GM18502 (cell line): Measurements from ENCODE around the gene BEAN1.
"Not testable (repeated sequence)": the region's sequence is repeated elsewhere in the genome, so short reads cannot be mapped to it uniquely, and the experiment has no call there.

Experiments
- ATAC-seq: cut with Tn5 transposase; IDR thresholded peaks from one replicate; pipeline ENCODE4 v1.9.1; 2021; ENCODE audit warnings: mild to moderate bottlenecking; ENCODE audit not compliant: unreplicated experiment, poor library complexity

BEAN1 gene

DNA sequence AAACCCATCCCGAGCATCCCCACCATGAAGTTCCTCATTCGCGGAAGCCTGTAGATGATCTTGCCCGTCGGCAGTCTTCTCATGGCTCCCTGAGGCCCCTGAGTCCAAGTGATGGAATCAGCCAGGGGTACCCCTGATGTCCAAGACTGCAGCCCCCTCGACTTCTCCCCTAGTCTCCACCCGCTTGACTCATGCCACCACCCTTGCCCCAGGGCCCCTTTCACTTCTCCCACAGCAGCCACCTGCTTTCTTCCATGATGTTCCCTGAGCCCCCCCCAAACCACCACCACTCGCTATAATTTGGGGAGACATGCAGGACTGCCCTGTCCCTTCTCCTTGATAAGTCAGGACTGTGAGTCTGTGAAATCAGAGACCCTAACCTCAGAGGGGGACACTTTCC lies 11.4 kb downstream of the BEAN1 start:
- no peak for ATAC-seq

DNA sequence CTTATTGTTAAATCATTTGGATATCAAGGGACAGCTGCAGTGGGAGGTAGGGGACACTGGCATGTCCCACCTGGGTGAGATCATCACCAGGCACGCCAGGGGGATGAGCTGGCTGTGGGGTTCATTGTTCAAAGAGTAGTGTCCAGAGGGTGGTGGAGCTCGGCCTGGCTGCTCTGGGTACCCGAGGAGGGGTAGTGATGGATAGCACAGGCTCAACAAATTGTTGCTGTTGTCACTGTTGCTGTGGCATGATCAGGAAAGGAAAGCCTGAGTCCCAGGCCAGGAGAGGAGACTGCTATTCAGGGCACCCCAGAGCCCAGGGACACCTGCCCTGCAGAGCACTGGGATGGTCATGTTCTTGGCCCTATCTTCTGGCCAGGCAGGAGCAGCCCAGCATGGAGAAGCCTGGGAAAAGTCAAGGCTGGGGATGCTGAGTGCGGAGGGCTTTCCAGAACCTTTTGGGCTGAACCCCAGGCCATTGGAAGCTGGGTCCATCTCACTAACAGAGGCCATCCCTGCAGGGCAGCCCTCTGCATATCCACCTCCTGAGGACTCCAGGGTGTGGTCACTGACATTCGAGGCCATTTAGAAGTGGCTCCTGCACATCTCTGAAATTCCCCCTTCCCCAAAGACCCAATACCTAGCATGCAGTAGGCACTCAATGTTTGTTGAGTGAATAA lies 12.1 kb downstream of the BEAN1 start:
- no peak for ATAC-seq

DNA sequence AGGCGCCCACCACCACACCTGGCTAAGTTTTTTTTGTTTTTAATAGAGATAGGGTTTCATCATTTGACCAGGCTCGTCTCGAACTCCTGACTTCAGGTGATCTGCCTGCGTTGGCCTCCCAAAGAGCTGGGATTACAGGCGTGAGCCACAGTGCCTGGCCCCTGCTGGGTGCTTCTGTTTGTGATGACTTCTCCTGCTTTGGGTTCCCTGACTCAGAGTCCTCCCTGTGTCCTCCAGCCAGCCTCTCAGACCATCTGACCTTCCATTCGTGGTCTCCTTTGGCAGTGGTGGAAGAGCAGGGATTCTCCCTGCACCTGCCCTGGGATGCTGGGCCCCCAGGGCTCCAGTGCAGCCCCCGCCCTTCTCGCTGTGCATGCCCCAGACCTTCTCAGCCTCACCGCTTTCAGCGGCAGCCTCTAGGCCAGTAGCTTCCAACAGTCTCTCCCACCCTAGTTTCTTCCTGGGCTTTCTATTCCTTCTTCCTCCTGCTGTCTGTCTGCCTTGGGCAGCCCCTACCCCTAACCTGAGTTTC lies 13.2 kb downstream of the BEAN1 start:
- ATAC-seq: no peak

DNA sequence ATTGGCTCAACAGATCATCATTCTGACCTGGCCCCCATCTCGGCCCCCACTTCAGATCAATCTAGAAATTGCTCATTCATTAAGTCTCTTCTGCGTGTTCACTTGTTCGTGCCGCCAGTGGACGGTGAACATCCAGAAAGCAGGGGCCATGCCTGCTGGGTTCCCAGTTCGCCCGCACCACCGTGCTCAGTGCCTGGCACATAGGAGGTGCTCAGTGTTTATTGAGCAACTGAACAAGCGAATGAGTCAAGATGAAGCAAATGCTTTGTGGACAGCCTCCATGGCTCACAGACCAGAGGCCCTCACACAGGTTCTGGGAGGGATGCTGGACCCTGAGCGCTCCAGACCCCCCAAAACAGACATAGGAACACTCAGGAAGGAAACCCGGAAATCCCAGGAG lies 13.9 kb downstream of the BEAN1 start:
- no peak for ATAC-seq

DNA sequence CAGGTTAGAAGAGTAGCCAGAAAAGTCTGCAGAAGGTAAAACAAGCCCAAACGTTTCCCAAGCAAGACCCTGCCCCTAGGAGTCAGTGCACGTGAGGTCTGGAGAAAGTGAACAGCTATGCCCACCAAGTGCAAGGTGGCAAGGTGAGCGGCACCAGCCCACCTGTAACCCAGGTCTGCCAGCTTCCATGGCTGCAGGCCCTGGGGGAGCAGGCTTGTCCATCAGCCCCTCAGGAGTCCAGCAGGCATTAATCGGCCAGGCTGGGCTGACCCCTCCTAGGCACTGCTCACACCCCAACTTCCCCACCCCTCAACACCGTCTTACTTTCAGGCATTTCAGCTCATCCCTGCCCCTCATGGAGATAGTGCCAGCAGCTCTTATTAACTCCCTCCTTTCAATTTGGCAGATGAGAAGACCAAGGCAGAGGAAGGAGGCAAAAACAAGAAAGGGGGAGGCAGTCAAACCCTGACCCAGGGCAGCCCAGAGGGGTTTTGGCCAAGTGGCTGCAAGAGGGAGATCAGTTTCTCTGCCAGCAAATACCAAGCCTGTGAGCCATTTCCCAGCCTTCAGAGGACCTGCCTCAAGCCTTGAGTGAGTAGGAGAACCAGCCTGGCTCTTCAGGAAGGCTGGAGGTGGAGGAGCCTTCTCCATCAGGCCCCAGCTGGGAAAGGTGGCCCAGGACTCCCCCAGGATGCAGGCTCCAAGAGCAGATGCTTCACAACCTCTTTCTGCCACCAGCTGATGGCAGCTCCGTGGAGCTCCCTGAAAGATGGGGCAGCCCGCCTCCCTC lies 14.7 kb downstream of the BEAN1 start:
- no peak for ATAC-seq

DNA sequence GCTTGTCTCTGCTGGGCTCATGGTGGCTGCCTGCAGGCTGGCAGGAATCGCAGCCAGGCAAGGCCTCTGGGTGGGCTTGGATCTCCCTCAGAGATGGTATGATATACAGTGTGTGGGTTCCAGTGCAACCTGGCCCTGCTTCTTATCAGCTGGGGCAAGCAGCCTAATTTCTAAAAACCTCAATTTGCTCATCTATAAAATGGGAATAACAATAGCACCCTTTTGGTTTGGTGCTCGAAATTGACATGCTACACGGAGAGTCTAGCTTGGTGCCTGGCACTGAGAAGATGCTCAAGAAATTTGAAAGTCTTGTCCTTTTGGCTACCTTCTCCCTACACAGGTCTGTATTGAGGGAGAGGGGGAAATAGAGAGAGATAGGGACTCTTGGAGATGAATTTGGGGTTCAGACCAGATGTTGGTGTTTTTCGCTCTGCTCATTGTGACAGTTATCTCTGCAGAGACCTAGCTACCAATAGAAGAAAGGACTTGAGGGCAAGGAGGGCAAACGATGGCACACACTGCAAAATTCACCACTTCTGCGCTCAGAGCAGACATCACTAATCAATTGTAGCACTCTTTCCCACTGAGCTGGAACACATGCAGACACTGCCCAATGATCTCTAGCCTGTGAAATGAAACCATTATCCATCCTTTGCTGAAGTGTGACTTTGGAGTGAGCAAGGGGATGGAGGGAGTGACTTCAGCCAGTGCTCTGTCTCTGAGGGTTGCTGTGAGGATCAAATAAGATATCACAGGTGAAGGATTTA lies 15.6 kb downstream of the BEAN1 start:
- no peak for ATAC-seq

DNA sequence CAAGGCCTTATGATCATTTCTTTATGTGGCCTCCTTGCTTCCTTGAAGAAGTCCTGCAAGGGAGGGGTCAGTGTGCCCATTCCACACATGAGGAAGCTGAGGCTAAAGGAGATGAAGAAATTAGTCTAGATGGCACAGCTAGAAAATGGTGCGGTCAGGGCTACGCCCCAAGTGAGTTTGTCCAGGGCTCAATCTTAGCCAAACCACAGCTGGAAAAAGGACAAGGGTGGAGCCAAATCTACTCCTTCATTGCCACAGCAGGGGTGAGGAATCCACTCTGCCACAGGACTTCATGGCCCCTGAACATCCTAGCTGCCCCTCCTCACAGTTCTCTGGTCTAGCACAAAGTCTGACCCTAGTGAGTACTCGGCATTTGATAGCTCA lies 16.2 kb downstream of the BEAN1 start:
- ATAC-seq: no peak

DNA sequence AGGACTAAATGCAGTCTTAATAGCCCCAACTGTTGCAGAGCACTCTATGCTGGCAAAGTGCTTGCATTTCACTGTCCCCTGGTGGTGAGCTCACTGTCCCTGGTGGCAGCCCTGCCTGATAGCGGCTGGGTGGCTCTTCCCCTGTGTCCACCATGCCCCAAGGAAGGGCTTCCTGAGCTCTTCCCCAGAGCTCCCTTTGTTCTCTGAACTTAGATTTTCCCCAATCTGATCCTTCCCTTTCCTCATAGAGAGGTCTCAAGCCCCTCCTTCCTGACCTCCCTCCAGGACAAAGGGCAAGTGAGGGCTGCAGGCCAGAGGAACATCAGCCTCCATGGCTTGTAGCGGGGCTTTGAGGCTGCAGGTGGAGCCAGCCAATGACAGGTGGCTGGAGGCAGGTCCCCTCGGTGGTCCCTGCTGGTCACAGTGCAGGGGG lies 17.0 kb downstream of the BEAN1 start:
- no peak for ATAC-seq

DNA sequence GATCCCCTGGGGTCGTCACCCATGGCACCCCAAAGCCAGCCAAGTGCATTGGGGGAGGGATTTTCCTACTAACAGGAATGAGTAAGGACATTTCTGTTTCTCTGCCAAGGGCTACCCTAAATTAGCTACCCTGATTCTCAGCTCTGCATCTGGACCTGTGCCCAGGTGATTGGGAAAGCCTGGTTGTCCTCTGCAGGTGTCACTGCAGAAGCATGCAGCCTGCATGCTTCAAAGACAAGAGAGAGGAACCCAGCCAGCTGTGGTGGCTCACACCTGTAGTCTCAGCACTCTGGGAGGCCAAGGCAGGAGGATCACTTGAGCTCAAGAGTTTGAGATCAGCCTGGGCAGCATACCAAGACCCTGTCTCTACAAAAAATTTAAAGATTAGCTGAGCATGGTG lies 19.6 kb downstream of the BEAN1 start:
- ATAC-seq: no peak

DNA sequence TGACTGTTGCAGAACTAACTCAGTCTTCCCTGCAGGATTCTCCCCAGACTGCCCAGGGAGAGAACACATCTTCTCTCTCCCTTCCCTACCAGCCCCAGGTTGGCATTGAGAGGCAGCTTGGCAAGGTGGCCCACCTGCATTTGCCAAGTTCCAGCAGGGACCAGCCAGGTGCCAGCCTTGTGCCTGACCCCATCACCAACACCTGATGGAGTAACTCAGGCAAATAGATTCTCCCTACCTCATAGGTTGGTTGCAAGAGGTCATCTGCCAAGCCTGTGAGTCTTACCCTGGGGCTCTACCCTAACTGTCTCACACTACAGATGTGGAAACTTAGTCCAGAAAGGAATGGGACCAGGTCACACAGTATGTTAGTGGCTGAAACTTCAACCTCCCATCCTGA lies 20.4 kb downstream of the BEAN1 start:
- no peak for ATAC-seq

DNA sequence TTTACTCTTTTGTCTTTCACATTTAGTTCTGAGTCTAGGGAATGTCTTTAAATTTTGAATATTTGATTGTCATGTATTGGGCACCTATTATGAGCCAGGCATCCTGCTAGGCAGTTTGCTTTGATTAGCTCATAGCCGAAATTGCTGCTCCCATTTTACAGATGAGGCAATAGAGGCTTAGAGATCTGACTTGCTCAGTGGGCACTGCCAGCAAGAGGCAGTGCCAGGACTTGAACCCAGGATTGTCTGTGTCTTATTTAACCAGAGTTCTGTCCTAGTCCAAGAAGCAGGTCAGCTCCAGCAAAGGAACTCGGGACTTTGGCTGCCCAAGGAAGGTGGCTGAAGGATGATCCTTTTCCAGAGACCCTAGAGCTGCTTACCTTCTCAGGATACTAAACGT lies 24.5 kb downstream of the BEAN1 start:
- ATAC-seq: no peak

DNA sequence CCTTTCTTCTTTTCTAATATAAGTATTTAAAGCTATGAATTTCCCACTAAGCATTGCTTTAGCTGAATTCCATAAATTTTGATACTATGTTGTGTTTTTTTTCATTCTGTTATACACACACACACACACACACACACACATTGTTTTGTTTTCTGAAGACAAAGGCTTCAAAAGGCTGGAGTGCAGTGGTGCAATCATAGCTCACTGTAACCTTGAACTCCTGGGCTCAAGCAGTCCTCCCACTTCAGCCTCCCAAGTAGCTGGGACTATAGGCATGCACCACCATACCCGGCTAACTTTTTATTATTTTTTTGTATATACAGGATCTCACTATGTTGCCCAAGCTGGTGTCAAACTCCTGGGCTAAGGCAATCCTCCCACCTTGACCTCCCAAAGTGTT lies 26.1 kb downstream of the BEAN1 start:
- ATAC-seq: not testable (repeated sequence)

DNA sequence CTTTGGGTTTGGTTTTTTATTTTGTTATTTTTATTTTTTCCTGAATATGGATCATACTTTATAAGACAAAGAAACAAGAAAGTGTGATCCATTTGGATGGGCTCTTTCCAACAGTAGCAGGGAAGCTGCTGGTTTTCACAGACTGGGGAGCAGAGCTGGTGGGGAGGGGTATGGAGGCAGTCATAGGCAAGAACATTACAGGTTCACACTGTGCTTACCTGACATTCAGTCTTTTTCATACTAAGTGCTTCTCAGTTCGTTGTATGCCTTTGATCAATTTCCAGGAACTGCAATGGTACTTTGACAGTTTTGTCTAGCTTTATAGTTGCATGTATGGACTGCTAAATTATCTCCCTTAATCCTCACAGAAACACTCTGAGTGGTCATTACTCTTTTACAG lies 27.7 kb downstream of the BEAN1 start:
- ATAC-seq: no peak

DNA sequence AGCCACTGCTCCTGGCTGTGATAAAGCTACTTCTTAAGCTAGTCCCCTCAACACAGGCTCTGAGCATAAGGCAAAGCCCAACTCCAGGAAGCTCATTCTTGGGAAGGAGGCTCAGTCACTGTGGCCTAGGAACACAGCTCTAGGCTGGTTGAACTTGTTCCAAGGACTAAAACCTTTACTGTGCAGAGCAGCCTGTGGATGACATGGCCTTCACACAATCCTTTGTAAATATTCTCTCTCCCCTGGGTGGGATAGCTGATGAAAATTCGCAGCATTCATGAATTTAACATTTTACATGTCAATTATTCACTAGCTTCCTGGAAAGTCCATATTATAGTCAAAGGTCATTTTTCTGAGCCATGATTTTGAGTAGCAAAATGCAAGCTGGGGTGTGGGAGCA lies 28.9 kb downstream of the BEAN1 start:
- no peak for ATAC-seq

DNA sequence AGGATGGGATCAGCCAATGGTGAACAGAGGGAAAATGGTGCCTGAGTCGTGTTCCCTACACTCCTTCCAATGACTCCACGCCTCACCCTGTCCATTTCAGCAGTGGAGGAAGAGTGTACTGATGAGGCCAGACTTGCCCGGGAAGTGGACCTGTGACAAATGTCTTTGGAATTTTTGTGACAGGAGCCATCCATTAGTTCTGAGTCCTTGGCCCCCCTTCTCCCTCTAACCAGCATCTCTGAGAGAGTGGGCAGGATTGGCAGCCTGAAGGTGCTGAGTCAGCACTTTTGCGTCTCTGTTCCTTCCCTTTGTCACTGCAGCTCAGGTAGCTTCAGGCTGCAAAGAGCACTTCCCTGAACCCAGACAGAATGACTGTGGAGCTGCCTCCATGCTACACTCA lies 30.8 kb downstream of the BEAN1 start:
- no peak for ATAC-seq

DNA sequence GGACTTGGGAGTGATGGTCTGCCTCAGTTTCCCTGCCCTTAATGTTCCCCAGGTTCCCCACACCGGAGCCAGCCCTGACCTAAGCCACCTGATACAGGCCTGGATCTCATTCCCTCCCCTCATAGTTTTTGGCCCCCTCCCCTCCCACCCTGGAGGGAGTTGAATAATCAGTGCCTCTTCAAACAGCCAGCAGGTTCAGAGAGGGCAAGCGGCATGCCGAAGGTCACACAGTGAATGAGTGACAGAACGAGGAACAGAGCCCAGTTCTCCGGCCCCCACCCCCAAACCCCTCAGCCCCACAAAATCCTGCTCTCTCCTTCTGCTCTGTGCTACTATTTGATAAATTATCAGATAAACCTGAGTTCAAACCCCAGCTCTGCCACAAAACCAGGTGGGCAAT lies 31.2 kb downstream of the BEAN1 start:
- ATAC-seq: no peak

DNA sequence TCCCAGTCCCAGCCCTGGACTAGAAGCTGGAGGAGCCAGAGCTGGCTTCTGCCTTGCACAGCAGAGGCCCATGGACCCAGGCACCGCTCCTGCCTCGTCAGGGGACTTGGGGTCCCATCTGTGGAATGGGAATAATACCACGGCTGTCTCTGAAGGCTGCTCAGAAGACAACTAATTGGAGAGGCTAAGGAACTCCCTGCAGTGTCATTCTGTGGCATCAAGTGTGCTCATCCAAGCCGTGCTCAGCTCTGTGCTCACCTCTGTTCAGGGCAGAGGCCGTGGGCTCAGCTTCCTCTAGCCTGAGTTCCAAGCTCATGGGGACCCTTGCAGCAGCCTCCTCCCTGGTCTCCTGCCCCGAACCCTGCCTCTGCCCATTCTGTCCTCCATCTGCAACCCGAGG lies 31.8 kb downstream of the BEAN1 start:
- no peak for ATAC-seq

DNA sequence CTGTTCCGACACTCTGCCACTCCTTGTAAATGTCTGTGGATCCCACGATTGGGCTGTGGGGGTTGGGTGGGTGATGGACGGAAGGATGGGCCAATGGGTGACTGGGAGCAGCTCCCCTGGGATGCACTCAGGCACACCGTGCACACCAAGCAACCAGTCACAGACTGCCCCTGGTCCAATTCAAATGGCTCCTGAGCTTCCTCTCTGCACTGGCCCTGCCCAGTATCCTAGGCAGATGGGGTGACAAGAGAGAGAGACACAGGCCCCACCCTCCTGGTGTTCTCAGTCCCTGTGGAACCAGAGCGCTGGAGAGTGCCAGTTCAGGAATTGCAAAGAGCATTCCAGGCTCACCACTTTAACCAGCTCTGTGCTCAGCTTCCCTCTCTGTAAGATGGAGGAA lies 32.8 kb downstream of the BEAN1 start:
- no peak for ATAC-seq

DNA sequence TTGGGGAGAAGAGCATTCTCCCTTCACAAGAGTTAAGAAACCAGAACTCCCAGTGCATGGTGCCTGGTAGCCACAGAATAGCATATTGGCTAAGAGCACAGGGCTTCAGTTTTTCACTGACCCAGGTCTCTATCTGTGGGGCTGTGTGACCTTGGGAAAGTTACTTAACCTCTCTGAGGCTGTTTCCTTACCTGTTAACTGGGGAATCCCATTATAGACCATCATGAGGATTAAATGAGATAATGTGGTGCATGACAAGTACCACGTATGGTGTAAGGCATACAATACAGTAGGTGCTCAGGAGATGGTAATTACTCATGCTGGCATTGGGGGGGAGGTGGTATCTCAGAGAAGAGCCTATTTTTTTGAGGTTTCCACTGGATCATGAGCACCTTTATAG lies 33.6 kb downstream of the BEAN1 start:
- no peak for ATAC-seq

DNA sequence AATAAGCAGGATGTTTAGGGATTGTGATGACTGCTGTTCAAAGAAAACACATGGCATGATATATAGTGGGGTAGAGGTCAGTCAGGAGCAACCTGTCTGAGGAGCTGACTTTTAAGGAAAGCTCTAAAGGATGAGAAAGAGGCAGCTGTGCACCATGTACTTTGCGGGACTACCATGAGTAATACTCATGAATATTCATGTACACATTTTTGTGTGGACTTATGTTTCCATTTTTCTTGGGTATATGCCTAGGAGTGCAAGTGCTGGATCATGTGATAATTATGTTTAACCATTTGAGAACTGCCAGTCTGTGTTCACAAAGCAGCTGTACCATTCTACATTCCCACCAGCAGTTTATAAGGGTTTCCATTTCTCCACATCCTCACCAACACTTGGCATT lies 35.8 kb downstream of the BEAN1 start:
- ATAC-seq: no peak

DNA sequence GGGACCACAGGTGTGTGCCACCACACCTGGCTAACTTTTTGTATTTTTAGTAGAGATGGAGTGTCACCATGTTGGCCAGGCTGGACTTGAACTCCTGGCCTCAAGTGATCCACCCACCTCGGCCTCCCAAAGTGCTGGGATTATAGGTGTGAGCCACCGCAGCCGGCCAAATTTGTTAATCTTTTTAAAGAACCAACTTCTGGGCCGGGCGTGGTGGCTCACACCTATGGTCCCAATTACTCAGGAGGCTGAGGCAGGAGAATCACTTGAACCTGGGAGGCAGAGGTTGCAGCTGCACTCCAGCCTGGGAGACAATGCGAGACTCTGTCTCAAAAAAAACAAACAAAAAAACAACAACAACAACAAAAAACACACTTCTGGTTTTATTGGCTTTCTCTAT lies 38.9 kb downstream of the BEAN1 start:
- not testable (repeated sequence) for ATAC-seq
